ENCODE results near the gene TRPM3. TPM values are rescaled to one million over a fixed set of nuclear protein-coding genes. Genes with fewer than 3 reads are reported as not detected.

The TRPM3 gene
- total RNA-seq, 1 experiment from 2014 or later: not detected

DNA sequence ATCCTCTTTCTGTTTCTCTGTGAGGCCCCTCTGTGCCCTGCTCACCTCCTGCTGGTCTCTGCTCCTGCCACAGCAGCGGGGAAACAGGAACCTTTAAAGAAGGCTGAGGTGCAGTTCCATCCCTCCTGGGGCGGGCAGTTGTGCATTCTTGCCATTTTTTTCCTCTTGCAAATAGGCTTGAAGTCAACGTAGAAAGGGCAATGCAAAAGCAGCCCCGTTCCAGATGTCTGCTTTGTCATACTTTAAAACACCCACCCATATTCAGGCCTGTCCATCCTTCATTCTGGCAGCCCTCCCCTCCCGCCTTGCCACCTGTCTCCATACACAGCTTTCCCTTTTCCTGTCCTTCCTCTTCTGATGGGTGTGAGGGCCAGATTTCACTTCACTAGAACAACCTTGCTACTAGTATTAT is 641.5 kb downstream of the TRPM3 start:
- H3K4me1 ChIP-seq (ENCODE audit: control insufficient read depth, insufficient read depth, low read length): peaks cover 2% of the 10 kb centered on the region; the same call in 1 of the 2 replicates
- H3K9me3 ChIP-seq (ENCODE audit: control insufficient read depth, insufficient read depth, low read depth, low read length): no peaks in the 10 kb centered on the region
- intact Hi-C loops (cut with micrococcal nuclease; ENCODE audit: unreplicated experiment): loop anchor here (5.0 kb wide), 2 partner anchors 58 to 138 kb away; no protein-coding TSS in a partner anchor
- ATAC-seq (no peak), DNase-seq (ENCODE audit: low read depth, low spot score) (no peak)
- H3K27me3 ChIP-seq (ENCODE audit: control insufficient read depth, insufficient read depth, low read length): no peaks in the 10 kb centered on the region
- no TSS peak for BruUV-seq (replicated peaks)
- in situ Hi-C loops (cut with HindIII; ENCODE audit: low pct_unique_long_range_greater_than_20kb, low sequenced_read_pairs): no loop called here
- POLR2A ChIA-PET: no interaction called here
- no peaks in the 10 kb centered on the region for H3K36me3 ChIP-seq (ENCODE audit: control insufficient read depth, insufficient read depth, low read length)
- TF ChIP-seq CTCF (IDR thresholded peaks at IDR 0.05) (no peak), SIN3A (IDR thresholded peaks at IDR 0.05; ENCODE audit: borderline replicate concordance, insufficient read depth, low read depth, low read length) (no peak), REST (IDR thresholded peaks at IDR 0.05; ENCODE audit: insufficient read depth in 1 of 2, low read depth in 2 of 2, low read length in 1 of 2) (no peak), TCF7L2 (IDR thresholded peaks at IDR 0.05; ENCODE audit: low read depth, low read length) (no peak), POLR2AphosphoS5 (IDR thresholded peaks at IDR 0.05; ENCODE audit: low read depth, low read length) (no peak)
- no peak overlapping the region for H3K4me3 ChIP-seq (ENCODE audit: low read depth in 2 of 2, low read length in 2 of 2)
- CTCF ChIA-PET: no interaction called here
- H3K27ac ChIP-seq (ENCODE audit: low read length): no peak overlapping the region

Small RNA genes lying within 50 kb of the gene (microRNA-seq; reads per million reads assigned to microRNA genes)
- 1.3 reads per million for gene MIR204 (ENCODE audit: unreplicated experiment)

Measured in Panc1 (cell line).